Stomach (tissue), 4 donors: ENCODE data around the gene FAM161B.

Source experiments
- EP300 ChIP-seq: sonication (generic); formaldehyde crosslinking; IDR thresholded peaks from one replicate; pipeline ENCODE4 v1.6.1; 2017; ENCODE audit warnings: antibody characterized with exemption
- POLR2A ChIP-seq, 4 donors: fragments of 450-650 bp; IDR thresholded peaks; one replicate each; pipeline ENCODE4 v1.6.1; 2016; ENCODE audit warnings: antibody characterized with exemption in 4 of 4, control low read depth in 2 of 4, mild to moderate bottlenecking in 1 of 4, moderate library complexity in 1 of 4
- POLR2AphosphoS5 ChIP-seq, 3 donors: sonication (generic); formaldehyde crosslinking; IDR thresholded peaks; one replicate each; pipeline ENCODE4 v1.6.1; 2016; ENCODE audit warnings: antibody characterized with exemption in 3 of 3
- TF ChIP-seq, protein P1 (sequence below), 7 experiments: fragments of 450-650 bp in 4 of 7; fragments of 200-600 bp in 3 of 7; sonication (generic) in 3 of 7; IDR thresholded peaks; one replicate each; pipeline ENCODE4 v1.5.1; 2016 to 2019; ENCODE audit warnings: antibody characterized with exemption in 7 of 7, control low read depth in 2 of 7, mild to moderate bottlenecking in 1 of 7

DNA sequence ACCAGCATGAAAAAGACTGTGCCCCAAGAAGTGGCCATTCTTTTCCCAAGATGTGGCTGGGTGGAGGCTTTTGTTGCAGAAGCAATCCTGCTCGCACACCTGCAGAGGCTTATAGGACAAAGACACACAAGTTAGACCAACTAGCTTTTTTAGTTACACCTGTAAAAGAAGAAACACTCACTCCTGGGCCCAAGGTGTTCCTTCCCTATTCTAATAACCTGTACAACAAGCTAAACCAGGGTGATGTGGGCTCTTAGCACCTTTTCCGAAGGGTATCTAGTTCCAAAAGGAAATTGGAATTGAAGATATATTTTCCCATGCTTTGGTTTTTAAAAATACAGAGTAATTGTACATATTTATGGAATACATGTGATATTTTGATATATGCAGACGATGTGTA is 38.2 kb upstream of the FAM161B start:
- TF ChIP-seq, protein P1, sequence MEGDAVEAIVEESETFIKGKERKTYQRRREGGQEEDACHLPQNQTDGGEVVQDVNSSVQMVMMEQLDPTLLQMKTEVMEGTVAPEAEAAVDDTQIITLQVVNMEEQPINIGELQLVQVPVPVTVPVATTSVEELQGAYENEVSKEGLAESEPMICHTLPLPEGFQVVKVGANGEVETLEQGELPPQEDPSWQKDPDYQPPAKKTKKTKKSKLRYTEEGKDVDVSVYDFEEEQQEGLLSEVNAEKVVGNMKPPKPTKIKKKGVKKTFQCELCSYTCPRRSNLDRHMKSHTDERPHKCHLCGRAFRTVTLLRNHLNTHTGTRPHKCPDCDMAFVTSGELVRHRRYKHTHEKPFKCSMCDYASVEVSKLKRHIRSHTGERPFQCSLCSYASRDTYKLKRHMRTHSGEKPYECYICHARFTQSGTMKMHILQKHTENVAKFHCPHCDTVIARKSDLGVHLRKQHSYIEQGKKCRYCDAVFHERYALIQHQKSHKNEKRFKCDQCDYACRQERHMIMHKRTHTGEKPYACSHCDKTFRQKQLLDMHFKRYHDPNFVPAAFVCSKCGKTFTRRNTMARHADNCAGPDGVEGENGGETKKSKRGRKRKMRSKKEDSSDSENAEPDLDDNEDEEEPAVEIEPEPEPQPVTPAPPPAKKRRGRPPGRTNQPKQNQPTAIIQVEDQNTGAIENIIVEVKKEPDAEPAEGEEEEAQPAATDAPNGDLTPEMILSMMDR (IDR thresholded peaks at IDR 0.05) = no peak
- TF ChIP-seq POLR2A (IDR thresholded peaks at IDR 0.05) (no peak), POLR2AphosphoS5 (IDR thresholded peaks at IDR 0.05) (no peak), EP300 (no peak)
